Ascending aorta (tissue), 2 donors: ENCODE results near the gene SLC1A1. TPM values are rescaled to one million over a fixed set of nuclear protein-coding genes. Genes with fewer than 3 reads are reported as not detected.

Source experiments
- DNase-seq, 2 donors: peaks; one replicate each; pipeline ENCODE4 v3.0.0-alpha.2; 2019; ENCODE audit warnings: low spot score in 2 of 2
- H3K27ac ChIP-seq, 2 donors: fragments of 200-600 bp; sonication (generic); one replicate each; pipeline ENCODE4 v1.5.1; 2016 to 2017; ENCODE audit warnings: mild to moderate bottlenecking in 1 of 2
- H3K27me3 ChIP-seq: fragments of 200-600 bp; sonication (generic); one replicate; pipeline ENCODE4 v1.5.1; 2017
- H3K36me3 ChIP-seq, 2 donors: fragments of 200-600 bp; sonication (generic); one replicate each; pipeline ENCODE4 v1.5.1; 2016
- H3K4me1 ChIP-seq, 2 donors: fragments of 200-600 bp; sonication (generic); one replicate each; pipeline ENCODE4 v1.5.1; 2016 to 2017; ENCODE audit warnings: mild to moderate bottlenecking in 1 of 2
- H3K4me3 ChIP-seq, 2 donors: fragments of 200-600 bp; sonication (generic); one replicate each; pipeline ENCODE4 v1.5.1; 2016 to 2017; ENCODE audit warnings: mild to moderate bottlenecking in 1 of 2
- H3K9me3 ChIP-seq, 2 donors: fragments of 200-600 bp; sonication (generic); one replicate each; pipeline ENCODE4 v1.5.1; 2016
- intact Hi-C: fragments of 100-400 bp; cut with DNase I; formaldehyde crosslinking; loops from one replicate; pipeline ENCODE4 v1.15.1; 2023
- total RNA-seq: library from RNA; depleted of rRNA; stranded (reverse); fragments of >200 nt; gene quantifications from one replicate; pipeline ENCODE4 v1.1.0, GENCODE V29; 2016
- TF ChIP-seq, protein P1 (sequence below), 3 experiments: fragments of 200-600 bp in 2 of 3; fragments of 450-650 bp in 1 of 3; sonication (generic) in 2 of 3; IDR thresholded peaks; one replicate each; pipeline ENCODE4 v1.5.1; 2016 to 2019; ENCODE audit warnings: antibody characterized with exemption in 3 of 3, mild to moderate bottlenecking in 1 of 3, moderate library complexity in 1 of 3

Gene SLC1A1
- total RNA-seq, 1 donor from 2014 or later, result 6.5 TPM

DNA sequence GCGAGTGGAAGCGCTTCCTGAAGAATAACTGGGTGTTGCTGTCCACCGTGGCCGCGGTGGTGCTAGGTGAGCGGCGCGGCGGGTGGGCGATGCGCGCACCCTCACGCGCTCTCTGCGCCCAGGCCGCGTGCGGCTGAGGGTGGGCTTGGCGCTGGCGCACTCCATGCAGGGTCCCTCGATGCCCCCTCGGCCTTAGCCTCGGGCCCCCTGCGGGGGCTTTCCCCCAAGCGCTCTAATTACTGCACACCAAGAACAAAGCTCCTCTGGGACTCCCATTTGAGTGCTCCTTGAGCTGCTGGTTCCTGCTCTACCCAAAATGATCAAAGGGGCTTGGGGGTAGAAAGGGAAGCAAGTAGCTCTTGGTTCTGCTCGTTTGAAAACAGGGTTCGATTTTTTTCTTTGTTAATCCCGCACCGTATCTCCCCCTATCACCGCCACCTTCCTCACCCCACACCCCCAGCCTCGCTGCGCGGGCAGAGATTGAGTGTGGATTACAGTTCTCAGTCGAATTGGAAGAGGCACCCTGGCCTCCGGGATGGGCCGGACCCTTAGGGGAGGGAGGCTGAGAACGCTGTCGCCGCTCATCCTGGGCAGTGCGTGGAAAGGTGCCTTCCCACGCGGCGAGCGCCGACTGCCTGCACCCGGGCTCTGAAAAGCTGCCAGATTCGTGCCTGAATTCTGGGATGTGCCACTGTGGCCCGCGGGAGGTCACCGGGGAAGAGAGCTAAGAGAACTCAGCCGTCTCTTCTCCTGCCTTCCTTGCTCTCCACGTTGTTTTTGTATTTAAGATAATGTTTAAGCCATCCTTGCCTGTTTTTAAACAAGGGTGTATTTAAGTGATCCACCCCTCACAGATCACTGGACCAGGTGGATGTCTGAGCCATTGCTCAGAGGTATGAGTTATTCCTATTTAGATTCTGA, 697 bp downstream of the SLC1A1 start:
- Histone ChIP-seq H3K27me3 (no peaks in the 10 kb centered on the region), H3K4me3 (peak overlapping the region; percentile 67 to 87), H3K36me3 (no peaks in the 10 kb centered on the region), H3K27ac (peak overlapping the region; percentile 81 to 84), H3K9me3 (no peaks in the 10 kb centered on the region), H3K4me1 (peaks cover 0 to 6% of the 10 kb centered on the region in 2 donors)
- no peak for DNase-seq
- TF ChIP-seq, protein P1, sequence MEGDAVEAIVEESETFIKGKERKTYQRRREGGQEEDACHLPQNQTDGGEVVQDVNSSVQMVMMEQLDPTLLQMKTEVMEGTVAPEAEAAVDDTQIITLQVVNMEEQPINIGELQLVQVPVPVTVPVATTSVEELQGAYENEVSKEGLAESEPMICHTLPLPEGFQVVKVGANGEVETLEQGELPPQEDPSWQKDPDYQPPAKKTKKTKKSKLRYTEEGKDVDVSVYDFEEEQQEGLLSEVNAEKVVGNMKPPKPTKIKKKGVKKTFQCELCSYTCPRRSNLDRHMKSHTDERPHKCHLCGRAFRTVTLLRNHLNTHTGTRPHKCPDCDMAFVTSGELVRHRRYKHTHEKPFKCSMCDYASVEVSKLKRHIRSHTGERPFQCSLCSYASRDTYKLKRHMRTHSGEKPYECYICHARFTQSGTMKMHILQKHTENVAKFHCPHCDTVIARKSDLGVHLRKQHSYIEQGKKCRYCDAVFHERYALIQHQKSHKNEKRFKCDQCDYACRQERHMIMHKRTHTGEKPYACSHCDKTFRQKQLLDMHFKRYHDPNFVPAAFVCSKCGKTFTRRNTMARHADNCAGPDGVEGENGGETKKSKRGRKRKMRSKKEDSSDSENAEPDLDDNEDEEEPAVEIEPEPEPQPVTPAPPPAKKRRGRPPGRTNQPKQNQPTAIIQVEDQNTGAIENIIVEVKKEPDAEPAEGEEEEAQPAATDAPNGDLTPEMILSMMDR (IDR thresholded peaks at IDR 0.05), result no peak
- intact Hi-C loops, result loop anchor here (5.0 to 10.0 kb wide), 2 partner anchors 176 to 964 kb away; partner anchors contain the start of gene RFX3

DNA sequence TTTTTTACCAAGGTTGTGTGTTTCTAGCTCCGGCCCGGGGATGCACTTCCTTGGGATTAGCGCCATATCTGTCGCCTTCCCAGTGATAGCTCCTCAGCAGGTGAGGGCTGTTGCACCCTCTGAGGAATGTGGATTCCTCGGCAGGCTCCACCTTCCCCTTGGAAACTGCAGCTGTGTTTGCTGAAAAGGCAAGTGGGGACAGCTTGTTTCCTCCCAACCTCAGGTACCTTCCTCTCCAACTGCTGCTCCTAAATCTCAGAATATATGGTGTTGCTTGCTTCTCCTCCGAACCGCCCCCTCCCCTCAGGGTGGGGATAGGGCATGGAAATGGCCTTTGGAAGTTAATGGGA, 1.3 kb downstream of the SLC1A1 start:
- H3K4me3 ChIP-seq, result peak overlapping the region; percentile 67 to 87
- TF ChIP-seq, protein P1 (IDR thresholded peaks at IDR 0.05), result no peak
- no peak overlapping the region for H3K27ac ChIP-seq
- intact Hi-C loops, result loop anchor here (5.0 to 10.0 kb wide), 2 partner anchors 177 to 964 kb away; partner anchors contain the start of gene RFX3
- peaks cover 0 to 6% of the 10 kb centered on the region in 2 donors for H3K4me1 ChIP-seq
- no peaks in the 10 kb centered on the region for H3K27me3 ChIP-seq
- no peaks in the 10 kb centered on the region for H3K9me3 ChIP-seq
- no peaks in the 10 kb centered on the region for H3K36me3 ChIP-seq
- no peak for DNase-seq

DNA sequence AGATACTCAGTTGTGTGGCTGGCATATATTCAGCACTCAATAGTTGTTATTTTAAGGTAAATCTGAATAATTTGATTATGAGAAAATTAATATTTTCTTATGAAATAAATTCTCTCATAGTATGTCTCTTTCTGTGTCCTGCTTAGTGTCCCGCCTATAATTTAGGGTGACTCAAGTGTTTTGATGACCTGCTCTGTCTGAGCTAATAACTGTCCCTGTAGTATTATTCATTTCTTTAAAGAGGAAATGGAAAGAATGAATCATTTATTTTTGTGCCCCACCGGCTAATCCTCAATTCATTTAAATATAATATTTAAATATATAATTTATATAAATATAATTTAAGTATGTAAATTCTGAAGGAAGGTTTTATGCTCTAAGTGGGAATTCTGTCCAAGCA, 4.1 kb downstream of the SLC1A1 start:
- Histone ChIP-seq H3K4me1 (peaks cover 0 to 6% of the 10 kb centered on the region in 2 donors), H3K4me3 (no peak overlapping the region), H3K36me3 (no peaks in the 10 kb centered on the region), H3K27ac (no peak overlapping the region), H3K27me3 (no peaks in the 10 kb centered on the region), H3K9me3 (no peaks in the 10 kb centered on the region)
- intact Hi-C loops, result loop anchor here (5.0 to 10.0 kb wide), 2 partner anchors 180 to 967 kb away; partner anchors contain the start of gene RFX3
- DNase-seq, result no peak
- TF ChIP-seq, protein P1 (IDR thresholded peaks at IDR 0.05), result no peak

DNA sequence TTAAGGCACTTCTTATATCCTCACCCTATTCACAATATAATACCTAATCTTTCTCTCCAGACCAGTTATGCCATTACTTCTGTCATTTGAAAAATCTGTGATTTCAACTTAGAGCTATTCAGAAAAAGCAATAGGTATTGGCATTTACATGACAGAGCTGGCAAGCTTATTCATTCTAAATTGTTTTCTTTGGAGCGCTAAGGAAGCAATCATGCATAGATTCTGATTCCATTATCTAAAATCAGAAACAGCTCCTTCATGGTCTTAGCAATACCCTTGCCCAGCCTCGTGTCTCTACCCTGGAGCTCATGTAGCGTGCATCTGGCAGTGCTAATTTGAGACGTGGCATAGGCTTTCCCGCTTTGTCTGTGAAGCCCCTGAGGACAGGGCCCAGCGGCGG, 4.5 kb downstream of the SLC1A1 start:
- Histone ChIP-seq H3K9me3 (no peaks in the 10 kb centered on the region), H3K27me3 (no peaks in the 10 kb centered on the region), H3K27ac (no peak overlapping the region), H3K4me1 (peaks cover 0 to 6% of the 10 kb centered on the region in 2 donors), H3K4me3 (no peak overlapping the region), H3K36me3 (no peaks in the 10 kb centered on the region)
- intact Hi-C loops, result loop anchor here (5.0 to 10.0 kb wide), 2 partner anchors 180 to 968 kb away; partner anchors contain the start of gene RFX3
- no peak for DNase-seq
- TF ChIP-seq, protein P1 (IDR thresholded peaks at IDR 0.05), result no peak

DNA sequence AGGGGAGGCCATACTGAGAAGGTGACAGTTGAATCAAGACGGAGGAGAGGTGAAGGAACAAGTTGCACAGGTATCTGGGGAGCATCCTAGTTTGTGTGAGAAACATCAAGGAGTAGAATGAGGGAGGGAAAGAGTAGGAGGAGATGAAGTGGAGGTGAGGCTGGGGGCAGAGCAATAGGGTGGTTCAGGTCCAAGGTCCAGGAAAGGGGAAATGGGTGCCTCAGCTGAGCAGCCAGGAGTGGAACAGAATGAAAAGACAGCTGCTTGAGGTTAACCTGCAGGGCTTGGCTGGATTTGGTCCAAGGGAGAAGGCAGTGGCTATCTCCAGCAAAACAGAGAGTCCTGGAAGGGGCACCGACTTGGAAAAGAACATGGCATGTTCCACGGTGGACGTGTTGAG, 5.3 kb downstream of the SLC1A1 start:
- no peak overlapping the region for H3K4me3 ChIP-seq
- no peak for DNase-seq
- intact Hi-C loops, result loop anchor here (10.0 kb wide), 1 partner anchor 181 kb away; no protein-coding TSS in a partner anchor
- H3K36me3 ChIP-seq, result no peaks in the 10 kb centered on the region
- no peaks in the 10 kb centered on the region for H3K27me3 ChIP-seq
- H3K27ac ChIP-seq, result no peak overlapping the region
- TF ChIP-seq, protein P1 (IDR thresholded peaks at IDR 0.05), result no peak
- peaks cover 0 to 6% of the 10 kb centered on the region in 2 donors for H3K4me1 ChIP-seq
- H3K9me3 ChIP-seq, result no peaks in the 10 kb centered on the region
